ENCODE results near the gene MORN1. TPM values are rescaled to one million over a fixed set of nuclear protein-coding genes. Genes with fewer than 3 reads are reported as not detected.

MORN1 gene
- total and polyA plus RNA-seq, 9 of the 15 experiments (the other 6 are each of a cell fraction or from before 2014, with no cell fraction given): 0.24 to 9.3 (median 4.2) TPM

DNA sequence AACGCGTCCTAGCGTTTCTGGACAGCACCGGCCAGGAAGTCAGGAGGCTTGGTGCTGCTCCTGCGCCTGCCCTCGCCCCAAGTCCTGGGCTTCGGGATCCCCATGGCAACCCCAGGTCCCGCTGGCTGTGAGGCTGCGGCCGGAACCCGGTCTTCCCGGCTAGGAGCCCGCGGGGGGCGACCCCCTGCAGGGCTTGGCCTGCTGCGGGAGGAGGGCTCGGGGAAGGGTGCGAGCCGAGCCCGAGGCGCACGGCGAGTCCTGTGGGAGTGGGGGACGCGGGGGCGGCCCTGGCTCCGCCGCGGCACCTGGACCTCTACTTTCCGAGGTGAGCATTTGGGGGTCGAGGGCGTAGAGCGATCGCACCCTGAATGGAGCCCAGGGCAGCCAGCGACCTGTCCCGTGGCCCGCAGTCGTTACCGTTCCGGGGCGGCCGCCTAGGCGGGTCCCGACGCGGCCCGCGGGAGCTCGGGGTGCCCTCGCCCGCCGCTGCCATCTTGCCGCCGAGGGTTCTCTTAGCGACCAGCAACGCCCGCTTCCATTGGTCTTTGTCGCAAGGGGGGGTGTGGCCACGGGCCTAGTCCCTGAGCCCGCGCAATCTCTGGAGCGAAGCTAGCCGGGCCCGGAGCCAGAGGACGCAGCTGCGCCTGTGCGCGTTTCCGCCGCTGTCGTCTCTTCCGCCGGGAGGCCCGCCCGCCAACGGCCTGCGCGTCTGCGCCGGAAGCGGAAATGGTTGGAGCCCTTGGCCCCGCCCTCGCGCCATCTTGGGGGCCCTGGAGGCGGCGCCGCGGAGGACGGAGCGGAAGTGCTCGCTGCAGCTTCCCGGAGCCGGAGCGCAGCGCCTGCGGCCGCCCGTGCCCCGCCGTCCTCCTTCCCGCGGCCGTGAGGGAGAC is at the start of gene MORN1, which contains the start of gene RER1 (continued):
- TF ChIP-seq MYC (IDR thresholded peaks at IDR 0.05; ENCODE audit: low read depth, low read length) (peak; percentile 83), MYC (CRISPR knock-in tag; IDR thresholded peaks at IDR 0.05; ENCODE audit: borderline replicate concordance, low read depth) (no peak), KDM1A (IDR thresholded peaks at IDR 0.05) (no peak), DDX20 (tag; IDR thresholded peaks at IDR 0.05; ENCODE audit: low read depth) (no peak), CBFA2T3 (IDR thresholded peaks at IDR 0.05) (no peak), ZNF174 (CRISPR knock-in tag; IDR thresholded peaks at IDR 0.05) (no peak), L3MBTL2 (IDR thresholded peaks at IDR 0.05) (peak; percentile 69), GTF2E2 (tag; IDR thresholded peaks at IDR 0.05) (no peak; the same call in 1 of the 2 replicates), MYBL2 (IDR thresholded peaks at IDR 0.05; ENCODE audit: low read depth) (no peak), MYBL2 (CRISPR knock-in tag; IDR thresholded peaks at IDR 0.05; ENCODE audit: borderline replicate concordance) (no peak), FOSL1 (tag; conservative IDR thresholded peaks at IDR 0.05) (no peak), ZC3H11A (IDR thresholded peaks at IDR 0.05; ENCODE audit: low read depth, low read length) (no peak), ZNF140 (CRISPR knock-in tag; IDR thresholded peaks at IDR 0.05) (no peak)
- TF ChIP-seq, protein P1, sequence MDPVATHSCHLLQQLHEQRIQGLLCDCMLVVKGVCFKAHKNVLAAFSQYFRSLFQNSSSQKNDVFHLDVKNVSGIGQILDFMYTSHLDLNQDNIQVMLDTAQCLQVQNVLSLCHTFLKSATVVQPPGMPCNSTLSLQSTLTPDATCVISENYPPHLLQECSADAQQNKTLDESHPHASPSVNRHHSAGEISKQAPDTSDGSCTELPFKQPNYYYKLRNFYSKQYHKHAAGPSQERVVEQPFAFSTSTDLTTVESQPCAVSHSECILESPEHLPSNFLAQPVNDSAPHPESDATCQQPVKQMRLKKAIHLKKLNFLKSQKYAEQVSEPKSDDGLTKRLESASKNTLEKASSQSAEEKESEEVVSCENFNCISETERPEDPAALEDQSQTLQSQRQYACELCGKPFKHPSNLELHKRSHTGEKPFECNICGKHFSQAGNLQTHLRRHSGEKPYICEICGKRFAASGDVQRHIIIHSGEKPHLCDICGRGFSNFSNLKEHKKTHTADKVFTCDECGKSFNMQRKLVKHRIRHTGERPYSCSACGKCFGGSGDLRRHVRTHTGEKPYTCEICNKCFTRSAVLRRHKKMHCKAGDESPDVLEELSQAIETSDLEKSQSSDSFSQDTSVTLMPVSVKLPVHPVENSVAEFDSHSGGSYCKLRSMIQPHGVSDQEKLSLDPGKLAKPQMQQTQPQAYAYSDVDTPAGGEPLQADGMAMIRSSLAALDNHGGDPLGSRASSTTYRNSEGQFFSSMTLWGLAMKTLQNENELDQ (CRISPR knock-in tag; IDR thresholded peaks at IDR 0.05; ENCODE audit: borderline replicate concordance): no peak
- TF ChIP-seq, protein P2, sequence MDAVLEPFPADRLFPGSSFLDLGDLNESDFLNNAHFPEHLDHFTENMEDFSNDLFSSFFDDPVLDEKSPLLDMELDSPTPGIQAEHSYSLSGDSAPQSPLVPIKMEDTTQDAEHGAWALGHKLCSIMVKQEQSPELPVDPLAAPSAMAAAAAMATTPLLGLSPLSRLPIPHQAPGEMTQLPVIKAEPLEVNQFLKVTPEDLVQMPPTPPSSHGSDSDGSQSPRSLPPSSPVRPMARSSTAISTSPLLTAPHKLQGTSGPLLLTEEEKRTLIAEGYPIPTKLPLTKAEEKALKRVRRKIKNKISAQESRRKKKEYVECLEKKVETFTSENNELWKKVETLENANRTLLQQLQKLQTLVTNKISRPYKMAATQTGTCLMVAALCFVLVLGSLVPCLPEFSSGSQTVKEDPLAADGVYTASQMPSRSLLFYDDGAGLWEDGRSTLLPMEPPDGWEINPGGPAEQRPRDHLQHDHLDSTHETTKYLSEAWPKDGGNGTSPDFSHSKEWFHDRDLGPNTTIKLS (IDR thresholded peaks at IDR 0.05; ENCODE audit: borderline replicate concordance, low read depth): peak; percentile 97
- TF ChIP-seq, protein P3, sequence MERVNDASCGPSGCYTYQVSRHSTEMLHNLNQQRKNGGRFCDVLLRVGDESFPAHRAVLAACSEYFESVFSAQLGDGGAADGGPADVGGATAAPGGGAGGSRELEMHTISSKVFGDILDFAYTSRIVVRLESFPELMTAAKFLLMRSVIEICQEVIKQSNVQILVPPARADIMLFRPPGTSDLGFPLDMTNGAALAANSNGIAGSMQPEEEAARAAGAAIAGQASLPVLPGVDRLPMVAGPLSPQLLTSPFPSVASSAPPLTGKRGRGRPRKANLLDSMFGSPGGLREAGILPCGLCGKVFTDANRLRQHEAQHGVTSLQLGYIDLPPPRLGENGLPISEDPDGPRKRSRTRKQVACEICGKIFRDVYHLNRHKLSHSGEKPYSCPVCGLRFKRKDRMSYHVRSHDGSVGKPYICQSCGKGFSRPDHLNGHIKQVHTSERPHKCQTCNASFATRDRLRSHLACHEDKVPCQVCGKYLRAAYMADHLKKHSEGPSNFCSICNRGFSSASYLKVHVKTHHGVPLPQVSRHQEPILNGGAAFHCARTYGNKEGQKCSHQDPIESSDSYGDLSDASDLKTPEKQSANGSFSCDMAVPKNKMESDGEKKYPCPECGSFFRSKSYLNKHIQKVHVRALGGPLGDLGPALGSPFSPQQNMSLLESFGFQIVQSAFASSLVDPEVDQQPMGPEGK (CRISPR knock-in tag; IDR thresholded peaks at IDR 0.05; ENCODE audit: borderline replicate concordance): no peak
- TF ChIP-seq, protein P4, sequence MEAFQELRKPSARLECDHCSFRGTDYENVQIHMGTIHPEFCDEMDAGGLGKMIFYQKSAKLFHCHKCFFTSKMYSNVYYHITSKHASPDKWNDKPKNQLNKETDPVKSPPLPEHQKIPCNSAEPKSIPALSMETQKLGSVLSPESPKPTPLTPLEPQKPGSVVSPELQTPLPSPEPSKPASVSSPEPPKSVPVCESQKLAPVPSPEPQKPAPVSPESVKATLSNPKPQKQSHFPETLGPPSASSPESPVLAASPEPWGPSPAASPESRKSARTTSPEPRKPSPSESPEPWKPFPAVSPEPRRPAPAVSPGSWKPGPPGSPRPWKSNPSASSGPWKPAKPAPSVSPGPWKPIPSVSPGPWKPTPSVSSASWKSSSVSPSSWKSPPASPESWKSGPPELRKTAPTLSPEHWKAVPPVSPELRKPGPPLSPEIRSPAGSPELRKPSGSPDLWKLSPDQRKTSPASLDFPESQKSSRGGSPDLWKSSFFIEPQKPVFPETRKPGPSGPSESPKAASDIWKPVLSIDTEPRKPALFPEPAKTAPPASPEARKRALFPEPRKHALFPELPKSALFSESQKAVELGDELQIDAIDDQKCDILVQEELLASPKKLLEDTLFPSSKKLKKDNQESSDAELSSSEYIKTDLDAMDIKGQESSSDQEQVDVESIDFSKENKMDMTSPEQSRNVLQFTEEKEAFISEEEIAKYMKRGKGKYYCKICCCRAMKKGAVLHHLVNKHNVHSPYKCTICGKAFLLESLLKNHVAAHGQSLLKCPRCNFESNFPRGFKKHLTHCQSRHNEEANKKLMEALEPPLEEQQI (IDR thresholded peaks at IDR 0.05): no peak

All from K562 (cell line).